HG03025 (cell line): ENCODE data around the gene FALEC.

Source experiments
- ATAC-seq: cut with Tn5 transposase; IDR thresholded peaks from one replicate; pipeline ENCODE4 v1.9.1; 2021; ENCODE audit warnings: mild to moderate bottlenecking, moderate library complexity; ENCODE audit not compliant: unreplicated experiment, low FRiP score

Gene FALEC

GRCh38 chr1:150543500-150544143 is 28.1 kb downstream of the FALEC start:
- no peak for ATAC-seq

- ATAC-seq = no peak
Measured at GRCh38 chr1:150544204-150544603, 28.7 kb downstream of the FALEC start.

DNA sequence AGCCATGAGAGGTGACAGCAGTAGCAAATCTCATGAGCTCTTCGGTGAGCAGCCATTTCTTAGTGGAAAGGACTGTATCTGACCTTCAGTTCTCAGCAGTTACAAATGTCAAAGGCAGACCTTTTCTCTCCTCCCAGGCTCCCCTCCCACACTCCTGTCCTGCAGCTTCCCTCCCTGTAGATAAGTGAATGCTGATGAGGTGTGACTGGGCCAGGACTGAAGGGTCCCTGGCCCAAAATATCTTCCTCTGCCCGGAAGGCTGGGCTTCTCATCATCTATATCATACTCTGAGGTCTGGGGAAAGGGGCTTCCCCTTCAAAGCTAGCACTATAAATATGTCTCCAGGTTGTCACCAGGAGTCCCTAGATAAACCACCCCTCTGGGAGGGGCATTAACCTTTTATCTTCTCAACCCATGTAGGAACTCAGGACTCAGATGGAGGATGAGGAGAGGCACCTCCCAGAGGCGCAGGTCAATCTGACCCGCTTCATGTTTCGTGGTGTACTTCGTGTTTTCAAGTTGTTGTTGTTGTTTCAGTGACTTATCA is 30.0 kb downstream of the FALEC start:
- ATAC-seq = no peak

- no peak for ATAC-seq
Measured at GRCh38 chr1:150546294-150546937, 30.9 kb downstream of the FALEC start.

- no peak for ATAC-seq
Measured at GRCh38 chr1:150548324-150548631, 32.7 kb downstream of the FALEC start.

DNA sequence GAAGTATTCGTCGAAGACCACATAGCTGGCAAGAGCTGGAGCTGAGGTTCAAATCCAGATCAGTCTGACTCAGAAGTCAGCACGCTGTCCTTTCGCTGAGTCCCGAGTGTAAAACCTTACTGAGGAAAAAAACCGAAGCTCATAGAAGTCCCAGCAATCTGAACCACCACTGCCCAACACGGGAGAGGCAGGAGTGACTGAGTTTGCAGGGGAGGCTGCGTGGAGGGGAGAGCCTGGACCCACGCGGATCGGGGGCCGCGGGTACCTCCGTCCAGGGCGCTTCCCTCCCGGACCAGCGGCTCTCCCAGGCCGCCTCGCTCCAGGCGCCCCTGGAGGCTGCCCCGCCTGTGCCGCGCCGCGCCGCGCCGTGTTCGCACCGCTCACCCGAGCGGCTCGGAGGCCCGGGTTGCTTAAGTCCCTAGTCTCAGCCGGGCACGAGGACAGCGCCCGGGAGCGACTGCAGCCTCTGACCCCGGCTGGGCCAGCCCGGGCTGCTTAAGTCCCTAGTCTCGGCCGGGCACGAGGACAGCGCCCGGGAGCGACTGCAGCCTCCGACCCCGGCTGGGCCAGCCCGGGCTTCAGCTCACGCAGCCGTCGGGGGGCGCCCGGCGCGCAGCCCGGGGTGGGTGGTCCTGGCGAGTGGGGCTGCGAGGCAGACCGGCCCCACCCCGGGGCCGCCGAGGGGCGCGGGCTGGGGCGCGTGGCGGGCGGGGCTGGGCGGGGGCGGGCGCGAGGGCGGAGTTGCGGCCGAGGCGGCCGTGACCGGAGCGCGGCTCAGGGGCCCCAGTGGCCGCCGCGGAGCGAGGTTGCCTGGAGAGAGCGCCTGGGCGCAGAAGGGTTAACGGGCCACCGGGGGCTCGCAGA is 33.3 kb downstream of the FALEC start, which contains the start of gene ADAMTSL4:
Gene ADAMTSL4, plus strand, starts transcription at position 777 of the 864 bp plus-strand sequence. CDS start 2,881 bp downstream, outside the sequence.
- ATAC-seq = no peak

DNA sequence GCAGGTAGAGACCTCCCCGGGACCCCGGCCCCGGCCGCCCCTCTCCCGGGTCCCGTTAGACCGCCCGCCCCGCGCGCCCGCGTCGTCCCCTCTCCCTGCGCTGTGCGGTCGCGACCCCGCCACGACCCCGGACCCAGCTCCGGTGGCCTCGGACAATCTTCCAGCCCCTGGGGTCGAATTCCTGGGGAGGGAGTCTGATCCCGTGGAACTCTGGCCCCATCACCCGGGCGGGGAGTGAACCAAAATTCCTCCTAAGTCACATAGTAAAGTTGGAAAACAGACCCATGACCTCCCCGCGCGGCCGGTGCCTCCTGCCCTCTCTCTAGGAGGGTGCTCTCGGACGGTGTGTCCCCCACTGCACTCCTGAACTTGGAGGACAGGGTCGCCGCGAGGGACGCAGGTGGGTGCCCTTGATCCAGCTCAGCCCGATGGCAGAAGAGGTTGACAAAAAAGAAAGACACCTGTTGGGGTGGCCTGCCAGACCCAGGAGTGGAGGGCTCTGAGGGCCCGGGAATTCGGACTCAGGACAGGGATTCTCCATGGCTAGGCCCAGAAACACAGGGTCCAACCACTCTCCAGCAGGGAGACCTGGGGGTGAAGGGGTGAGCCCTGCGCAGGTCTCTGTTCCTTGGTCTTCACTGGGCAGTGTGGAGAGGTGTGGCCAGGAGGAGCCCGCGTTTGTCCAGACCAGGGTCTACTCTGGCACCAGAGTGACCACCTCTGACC is 34.1 kb downstream of the FALEC start:
- no peak for ATAC-seq

GRCh38 chr1:150550222-150551050 is 34.9 kb downstream of the FALEC start:
- ATAC-seq = no peak

- no peak for ATAC-seq
Measured at GRCh38 chr1:150551051-150551783, 35.7 kb downstream of the FALEC start.

- no peak for ATAC-seq
Measured at GRCh38 chr1:150551784-150552127, 36.2 kb downstream of the FALEC start.

DNA sequence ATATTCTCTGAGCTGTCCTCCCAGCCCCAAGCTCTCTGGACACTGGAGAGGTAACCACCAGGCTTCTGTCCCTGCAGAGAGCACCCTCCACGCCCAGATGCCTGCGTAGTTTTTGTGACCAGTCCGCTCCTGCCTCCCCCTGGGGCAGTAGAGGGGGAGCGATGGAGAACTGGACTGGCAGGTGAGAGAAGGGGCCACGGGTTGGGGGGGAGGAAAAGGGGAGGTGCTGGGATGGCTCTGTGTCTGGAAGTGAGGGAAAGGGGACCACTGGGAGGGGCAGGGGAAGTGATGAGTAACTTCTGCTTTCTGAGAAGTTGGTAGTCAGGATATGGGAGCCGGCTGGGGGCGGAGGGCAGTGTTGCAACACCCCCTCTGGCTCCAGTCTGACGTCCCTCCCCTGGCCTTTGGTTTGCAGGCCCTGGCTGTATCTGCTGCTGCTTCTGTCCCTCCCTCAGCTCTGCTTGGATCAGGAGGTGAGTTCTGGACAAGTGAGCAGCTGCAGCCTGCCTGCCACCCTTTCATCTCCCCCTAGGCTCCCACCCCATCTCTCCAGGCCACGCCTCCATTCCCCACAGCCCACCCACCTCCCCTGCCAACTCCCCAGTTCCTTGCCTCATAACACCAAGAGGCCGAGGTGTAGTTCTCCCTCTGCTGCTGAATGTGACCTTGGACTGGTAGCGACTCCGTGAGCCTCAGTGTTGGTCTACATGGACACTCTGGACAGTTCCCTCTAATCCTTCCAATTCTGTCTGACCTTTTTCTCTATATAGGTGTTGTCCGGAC is 36.8 kb downstream of the FALEC start:
- ATAC-seq = no peak

- no peak for ATAC-seq
Measured at GRCh38 chr1:150552911-150553289, 37.3 kb downstream of the FALEC start.

DNA sequence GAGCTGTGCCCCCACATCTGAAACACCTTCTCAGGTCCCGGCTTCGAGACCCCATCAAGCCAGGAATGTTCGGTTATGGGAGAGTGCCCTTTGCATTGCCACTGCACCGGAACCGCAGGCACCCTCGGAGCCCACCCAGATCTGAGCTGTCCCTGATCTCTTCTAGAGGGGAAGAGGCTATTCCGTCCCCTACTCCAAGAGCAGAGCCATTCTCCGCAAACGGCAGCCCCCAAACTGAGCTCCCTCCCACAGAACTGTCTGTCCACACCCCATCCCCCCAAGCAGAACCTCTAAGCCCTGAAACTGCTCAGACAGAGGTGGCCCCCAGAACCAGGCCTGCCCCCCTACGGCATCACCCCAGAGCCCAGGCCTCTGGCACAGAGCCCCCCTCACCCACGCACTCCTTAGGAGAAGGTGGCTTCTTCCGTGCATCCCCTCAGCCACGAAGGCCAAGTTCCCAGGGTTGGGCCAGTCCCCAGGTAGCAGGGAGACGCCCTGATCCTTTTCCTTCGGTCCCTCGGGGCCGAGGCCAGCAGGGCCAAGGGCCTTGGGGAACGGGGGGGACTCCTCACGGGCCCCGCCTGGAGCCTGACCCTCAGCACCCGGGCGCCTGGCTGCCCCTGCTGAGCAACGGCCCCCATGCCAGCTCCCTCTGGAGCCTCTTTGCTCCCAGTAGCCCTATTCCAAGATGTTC is 38.0 kb downstream of the FALEC start:
- no peak for ATAC-seq

DNA sequence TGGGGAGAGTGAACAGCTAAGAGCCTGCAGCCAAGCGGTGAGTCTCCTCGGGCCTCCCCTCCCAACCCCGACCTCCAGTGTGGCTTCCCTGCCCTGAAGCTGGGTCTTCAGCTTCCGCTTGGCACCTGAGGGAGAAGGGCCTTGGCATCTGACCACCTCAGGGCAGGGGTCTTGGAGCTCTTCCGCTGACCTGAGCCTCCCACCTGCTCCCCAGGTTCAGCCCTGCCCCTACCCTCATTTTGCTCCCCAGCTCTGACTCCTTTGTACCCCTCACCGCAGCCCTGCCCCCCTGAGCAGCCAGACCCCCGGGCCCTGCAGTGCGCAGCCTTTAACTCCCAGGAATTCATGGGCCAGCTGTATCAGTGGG is 38.5 kb downstream of the FALEC start:
- ATAC-seq = no peak

GRCh38 chr1:150555198-150555970 is 39.8 kb downstream of the FALEC start:
- ATAC-seq = no peak

DNA sequence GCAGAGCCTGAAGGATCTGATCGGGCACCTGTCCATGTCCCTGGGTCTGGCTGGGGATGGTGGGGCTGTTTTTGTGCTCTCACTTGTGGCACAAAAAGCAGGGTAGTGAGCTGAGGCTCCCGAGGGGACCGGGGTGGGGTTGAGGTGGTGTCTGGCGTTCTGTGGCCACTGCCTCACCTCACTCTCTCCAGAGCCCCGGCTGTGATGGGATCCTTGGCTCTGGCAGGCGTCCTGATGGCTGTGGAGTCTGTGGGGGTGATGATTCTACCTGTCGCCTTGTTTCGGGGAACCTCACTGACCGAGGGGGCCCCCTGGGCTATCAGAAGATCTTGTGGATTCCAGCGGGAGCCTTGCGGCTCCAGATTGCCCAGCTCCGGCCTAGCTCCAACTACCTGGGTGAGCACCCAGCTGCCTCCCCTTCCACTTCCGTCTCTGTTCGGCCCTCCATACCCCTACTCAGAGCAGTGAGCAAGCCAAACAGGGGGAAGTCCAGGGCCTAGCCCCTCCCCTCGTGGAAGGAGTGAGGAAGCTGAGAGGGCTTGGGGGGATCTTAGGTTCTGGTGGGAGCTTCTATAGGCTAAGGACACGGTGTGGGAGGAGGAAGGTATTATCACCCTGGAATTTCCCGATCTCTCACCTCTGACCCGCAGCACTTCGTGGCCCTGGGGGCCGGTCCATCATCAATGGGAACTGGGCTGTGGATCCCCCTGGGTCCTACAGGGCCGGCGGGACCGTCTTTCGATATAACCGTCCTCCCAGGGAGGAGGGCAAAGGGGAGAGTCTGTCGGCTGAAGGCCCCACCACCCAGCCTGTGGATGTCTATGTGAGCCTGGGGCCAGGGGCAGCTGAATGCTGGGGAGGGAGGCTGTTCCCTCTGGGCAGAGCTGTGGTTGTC is 40.7 kb downstream of the FALEC start:
- no peak for ATAC-seq
